Measurements from ENCODE around the gene NR1D1. TPM values are rescaled to one million over a fixed set of nuclear protein-coding genes. Genes with fewer than 3 reads are reported as not detected.

NR1D1 gene
- total and polyA plus RNA-seq, 2 of the 13 experiments (the other 11 are each of a cell fraction or from before 2014, with no cell fraction given), result 2.1 to 2.7 TPM

- TF ChIP-seq ZNF207 (IDR thresholded peaks at IDR 0.05; ENCODE audit: borderline replicate concordance) (no peak), ZNF557 (CRISPR knock-in tag; IDR thresholded peaks at IDR 0.05) (peak; percentile 78; the same call in 1 of the 2 replicates), MED13 (CRISPR knock-in tag; IDR thresholded peaks at IDR 0.05) (peak; percentile 62; the same call in 1 of the 2 replicates), PAXIP1 (CRISPR knock-in tag; conservative IDR thresholded peaks at IDR 0.05) (peak; percentile 93), SP2 (CRISPR knock-in tag; IDR thresholded peaks at IDR 0.05) (peak; percentile 60; the same call in 1 of the 2 replicates), ZNF580 (CRISPR knock-in tag; IDR thresholded peaks at IDR 0.05; ENCODE audit: borderline replicate concordance, low read depth) (peak; percentile 92; the same call in 1 of the 2 replicates), ZNF12 (CRISPR knock-in tag; IDR thresholded peaks at IDR 0.05) (no peak), NR1H2 (CRISPR knock-in tag; IDR thresholded peaks at IDR 0.05; ENCODE audit: borderline replicate concordance, low read depth) (peak; percentile 84; the same call in 1 of the 2 replicates), ATF6 (CRISPR knock-in tag; conservative IDR thresholded peaks at IDR 0.05) (no peak), ZMYM4 (CRISPR knock-in tag; IDR thresholded peaks at IDR 0.05) (peak; percentile 59; the same call in 1 of the 2 replicates), CSRNP2 (CRISPR knock-in tag; conservative IDR thresholded peaks at IDR 0.05; ENCODE audit: low read depth) (no peak), ARNT (IDR thresholded peaks at IDR 0.05) (no peak), JARID2 (CRISPR knock-in tag; IDR thresholded peaks at IDR 0.05; ENCODE audit: insufficient replicate concordance) (peak; percentile 94), HBP1 (CRISPR knock-in tag; IDR thresholded peaks at IDR 0.05; ENCODE audit: low read depth) (peak; percentile 94; the same call in 1 of the 2 replicates), ARNTL (CRISPR knock-in tag; IDR thresholded peaks at IDR 0.05) (peak; percentile 99), ZNF781 (CRISPR knock-in tag; IDR thresholded peaks at IDR 0.05; ENCODE audit: borderline replicate concordance, not compliant biosample characterization) (peak; percentile 77)
These were observed 2.2 kb downstream of the NR1D1 start (continued) for GRCh38 chr17:40097931-40098845.
